ENCODE results near the gene CAST. TPM values are rescaled to one million over a fixed set of nuclear protein-coding genes. Genes with fewer than 3 reads are reported as not detected.
"Not testable (repeated sequence)": the region's sequence is repeated elsewhere in the genome, so short reads cannot be mapped to it uniquely, and the experiment has no call there.

CAST gene
- total RNA-seq, 4 donors from 2014 or later = 247 to 316 (median 259) TPM

DNA sequence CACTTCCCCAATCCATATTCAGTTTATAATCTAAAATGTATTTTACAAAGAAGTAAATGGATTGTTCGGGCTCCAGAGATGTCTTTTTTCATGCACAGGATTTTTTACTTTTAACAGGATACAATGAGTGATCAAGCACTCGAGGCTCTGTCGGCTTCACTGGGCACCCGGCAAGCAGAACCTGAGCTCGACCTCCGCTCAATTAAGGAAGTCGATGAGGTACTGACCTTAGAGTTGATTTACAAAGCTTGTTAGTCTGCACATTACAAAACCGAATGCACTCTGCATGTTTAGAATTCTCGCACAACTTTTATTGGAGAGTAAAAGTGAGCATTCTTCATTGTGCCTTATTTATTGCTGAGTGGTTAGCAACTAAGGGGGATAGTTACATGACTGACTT lies 80.4 kb downstream of the CAST start:
- peak overlapping the region in 1 of 4 donors; percentile 8 for H3K27ac ChIP-seq
- no peaks in the 10 kb centered on the region for H3K27me3 ChIP-seq
- peaks cover 9 to 94% (median 38%) of the 10 kb centered on the region in 3 donors for H3K36me3 ChIP-seq
- H3K4me1 ChIP-seq = peaks cover 0 to 7% (median 0%) of the 10 kb centered on the region in 4 donors
- DNase-seq (ENCODE audit: low spot score in 2 of 2) = no peak
- no peak overlapping the region for H3K4me3 ChIP-seq
- 48 to 59% methylated on average over 9 of the region's 9 CpGs for WGBS, 2 donors
- TF ChIP-seq POLR2A (IDR thresholded peaks at IDR 0.05) = no peak
- no peak for TF ChIP-seq EP300 (IDR thresholded peaks at IDR 0.05)
- TF ChIP-seq, protein P1, sequence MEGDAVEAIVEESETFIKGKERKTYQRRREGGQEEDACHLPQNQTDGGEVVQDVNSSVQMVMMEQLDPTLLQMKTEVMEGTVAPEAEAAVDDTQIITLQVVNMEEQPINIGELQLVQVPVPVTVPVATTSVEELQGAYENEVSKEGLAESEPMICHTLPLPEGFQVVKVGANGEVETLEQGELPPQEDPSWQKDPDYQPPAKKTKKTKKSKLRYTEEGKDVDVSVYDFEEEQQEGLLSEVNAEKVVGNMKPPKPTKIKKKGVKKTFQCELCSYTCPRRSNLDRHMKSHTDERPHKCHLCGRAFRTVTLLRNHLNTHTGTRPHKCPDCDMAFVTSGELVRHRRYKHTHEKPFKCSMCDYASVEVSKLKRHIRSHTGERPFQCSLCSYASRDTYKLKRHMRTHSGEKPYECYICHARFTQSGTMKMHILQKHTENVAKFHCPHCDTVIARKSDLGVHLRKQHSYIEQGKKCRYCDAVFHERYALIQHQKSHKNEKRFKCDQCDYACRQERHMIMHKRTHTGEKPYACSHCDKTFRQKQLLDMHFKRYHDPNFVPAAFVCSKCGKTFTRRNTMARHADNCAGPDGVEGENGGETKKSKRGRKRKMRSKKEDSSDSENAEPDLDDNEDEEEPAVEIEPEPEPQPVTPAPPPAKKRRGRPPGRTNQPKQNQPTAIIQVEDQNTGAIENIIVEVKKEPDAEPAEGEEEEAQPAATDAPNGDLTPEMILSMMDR (IDR thresholded peaks at IDR 0.05) = no peak
- H3K9me3 ChIP-seq = no peaks in the 10 kb centered on the region

- no peaks in the 10 kb centered on the region for H3K27me3 ChIP-seq
- no peak for DNase-seq (ENCODE audit: low spot score in 2 of 2)
- H3K27ac ChIP-seq = peak overlapping the region in 3 of 4 donors; percentile 7 to 30 (median 8)
- 71 to 88% methylated on average over 11 of the region's 11 CpGs for WGBS, 2 donors
- TF ChIP-seq POLR2A (IDR thresholded peaks at IDR 0.05) (no peak), EP300 (IDR thresholded peaks at IDR 0.05) (peak in 1 of 2 donors; percentile 30)
- H3K4me3 ChIP-seq = no peak overlapping the region
- H3K9me3 ChIP-seq = no peaks in the 10 kb centered on the region
- H3K36me3 ChIP-seq = peaks cover 9 to 94% (median 33%) of the 10 kb centered on the region in 3 donors
- peaks cover 0 to 7% (median 0%) of the 10 kb centered on the region in 4 donors for H3K4me1 ChIP-seq
Observed at GRCh38 chr5:96743065-96743768, 81.0 kb downstream of the CAST start.

- Histone ChIP-seq H3K36me3 (peaks cover 6 to 94% (median 32%) of the 10 kb centered on the region in 3 donors), H3K27ac (peak overlapping the region in 3 of 4 donors; percentile 7 to 52 (median 30)), H3K4me3 (no peak overlapping the region), H3K4me1 (peaks cover 0 to 7% (median 0%) of the 10 kb centered on the region in 4 donors), H3K27me3 (no peaks in the 10 kb centered on the region), H3K9me3 (no peaks in the 10 kb centered on the region)
- WGBS, 2 donors = 84 to 86% methylated on average over 4 of the region's 4 CpGs
- DNase-seq (ENCODE audit: low spot score in 2 of 2) = no peak
- TF ChIP-seq POLR2A (IDR thresholded peaks at IDR 0.05) = no peak
- TF ChIP-seq EP300 (IDR thresholded peaks at IDR 0.05) = no peak
- TF ChIP-seq, protein P1 (IDR thresholded peaks at IDR 0.05) = no peak
Observed at GRCh38 chr5:96743805-96744204, 81.6 kb downstream of the CAST start.

DNA sequence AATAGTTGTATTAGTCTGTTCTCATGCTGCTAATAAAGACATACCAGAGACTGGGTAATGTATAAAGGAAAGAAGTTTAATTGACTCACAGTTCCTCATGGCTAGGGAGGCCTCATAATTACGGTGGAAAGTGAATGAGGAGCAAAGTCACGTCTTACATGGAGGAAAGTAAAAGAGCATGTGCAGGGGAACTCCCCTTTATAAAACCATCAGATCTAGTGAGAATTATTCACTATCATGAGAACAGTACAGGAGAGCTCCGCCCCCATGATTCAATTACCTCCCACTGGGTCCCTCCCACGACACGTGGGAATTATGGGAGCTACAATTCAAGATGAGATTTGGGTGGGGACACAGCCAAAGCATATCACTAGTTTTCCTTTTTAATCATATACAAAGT lies 82.0 kb downstream of the CAST start:
- not testable (repeated sequence) for H3K4me3 ChIP-seq; H3K27ac ChIP-seq; H3K27me3 ChIP-seq; DNase-seq (ENCODE audit: low spot score in 2 of 2); H3K9me3 ChIP-seq; H3K4me1 ChIP-seq
- WGBS, 2 donors = 85 to 90% methylated on average over 5 of the region's 5 CpGs
- H3K36me3 ChIP-seq = peaks cover 6 to 94% (median 31%) of the 10 kb centered on the region in 3 donors

GRCh38 chr5:96745025-96745424 lies 82.8 kb downstream of the CAST start:
- Histone ChIP-seq H3K36me3 (peaks cover 6 to 96% (median 30%) of the 10 kb centered on the region in 3 donors), H3K9me3 (no peaks in the 10 kb centered on the region), H3K27ac (no peak overlapping the region), H3K27me3 (no peaks in the 10 kb centered on the region), H3K4me1 (peaks cover 0 to 7% (median 0%) of the 10 kb centered on the region in 4 donors), H3K4me3 (no peak overlapping the region)
- no peak for DNase-seq (ENCODE audit: low spot score in 2 of 2)
- WGBS, 2 donors = 90 to 96% methylated on average over 5 of the region's 5 CpGs
- TF ChIP-seq POLR2A (IDR thresholded peaks at IDR 0.05) (no peak), EP300 (IDR thresholded peaks at IDR 0.05) (no peak)
- TF ChIP-seq, protein P1 (IDR thresholded peaks at IDR 0.05) = no peak

DNA sequence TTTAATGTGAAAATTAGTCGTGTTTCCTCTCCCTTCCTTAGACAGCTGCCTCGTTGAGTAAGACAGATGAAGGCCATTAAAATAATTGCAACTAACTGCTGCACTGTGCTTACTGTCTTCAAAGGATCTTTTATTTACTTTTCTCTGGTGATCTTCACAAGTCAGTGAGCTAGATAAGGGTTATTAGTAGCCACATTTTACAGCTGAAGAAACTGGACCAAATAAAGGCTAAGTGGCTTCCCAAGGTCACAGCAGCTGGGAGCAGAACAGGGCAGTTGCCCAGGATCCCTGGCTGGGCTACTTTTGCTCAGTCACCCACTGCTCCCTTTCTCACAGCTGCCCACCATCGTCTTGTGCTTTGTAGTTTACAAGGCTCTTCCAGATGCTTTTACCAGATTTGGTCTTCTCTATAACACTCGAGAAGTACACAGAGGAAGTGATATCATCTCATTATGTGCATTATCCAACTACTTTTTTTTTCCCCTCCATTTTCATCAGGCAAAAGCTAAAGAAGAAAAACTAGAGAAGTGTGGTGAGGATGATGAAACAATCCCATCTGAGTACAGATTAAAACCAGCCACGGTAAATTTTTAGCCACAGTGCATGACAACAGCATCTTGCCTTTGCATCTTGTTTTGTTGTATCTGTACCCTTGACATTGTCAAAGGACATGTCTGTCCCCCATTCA lies 83.8 kb downstream of the CAST start:
- Histone ChIP-seq H3K27me3 (no peaks in the 10 kb centered on the region), H3K36me3 (peaks cover 3 to 96% (median 30%) of the 10 kb centered on the region in 3 donors), H3K4me3 (no peak overlapping the region), H3K9me3 (no peaks in the 10 kb centered on the region), H3K4me1 (peaks cover 0 to 7% (median 0%) of the 10 kb centered on the region in 4 donors), H3K27ac (peak overlapping the region in 1 of 4 donors; percentile 54)
- no peak for DNase-seq (ENCODE audit: low spot score in 2 of 2)
- WGBS, 2 donors = 35 to 38% methylated on average over 5 of the region's 5 CpGs
- TF ChIP-seq POLR2A (IDR thresholded peaks at IDR 0.05) (no peak), EP300 (IDR thresholded peaks at IDR 0.05) (no peak)
- TF ChIP-seq, protein P1 (IDR thresholded peaks at IDR 0.05) = no peak

Data from tibial nerve (tissue), 4 donors.